Measurements from ENCODE around the gene ZEB1. TPM values are rescaled to one million over a fixed set of nuclear protein-coding genes. Genes with fewer than 3 reads are reported as not detected.
A peak's percentile ranks its signal among the peaks of the same experiment; 100 is the strongest.

The ZEB1 gene
- total RNA-seq, 6 experiments from 2014 or later = 46.2 to 59.5 (median 53.2) TPM

DNA sequence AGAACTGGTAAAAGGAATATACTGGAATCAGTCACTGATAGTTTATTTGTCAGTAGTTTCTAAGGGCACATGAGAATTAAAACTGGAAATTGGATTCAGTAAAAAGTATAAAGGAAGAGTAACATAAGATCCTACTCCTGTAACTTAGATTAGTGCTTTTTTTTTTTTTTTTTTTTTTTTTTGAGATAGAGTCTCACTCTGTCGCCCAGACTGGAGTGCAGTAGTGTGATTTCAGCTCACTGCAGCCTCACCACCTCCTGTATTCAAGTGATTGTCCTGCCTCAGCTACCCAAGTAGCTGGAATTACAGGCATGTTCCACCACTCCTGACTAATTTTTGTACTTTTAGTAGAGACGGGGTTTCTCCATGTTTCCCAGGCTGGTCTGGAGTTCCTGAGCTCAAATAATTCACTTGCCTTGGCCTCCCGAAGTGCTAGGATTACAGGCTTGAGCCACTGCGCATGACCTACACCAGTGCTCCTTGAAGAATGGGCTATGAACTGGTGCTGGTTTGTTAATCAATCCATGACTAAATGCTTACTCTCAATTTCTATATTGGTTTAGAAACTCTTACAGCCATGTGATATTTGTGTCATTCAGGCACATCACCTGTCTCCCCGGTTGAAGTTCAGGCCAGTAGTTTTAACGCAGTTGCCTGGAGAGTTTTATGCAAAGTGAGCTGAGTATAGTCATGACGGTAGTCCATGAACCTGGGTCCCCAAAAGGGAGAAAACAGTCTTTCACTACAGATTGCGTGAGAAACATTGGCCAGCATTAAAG is 65.0 kb downstream of the ZEB1 start:
- peaks cover 2% of the 10 kb centered on the region for H3K36me3 Mint-ChIP-seq (ENCODE audit: low read depth)

DNA sequence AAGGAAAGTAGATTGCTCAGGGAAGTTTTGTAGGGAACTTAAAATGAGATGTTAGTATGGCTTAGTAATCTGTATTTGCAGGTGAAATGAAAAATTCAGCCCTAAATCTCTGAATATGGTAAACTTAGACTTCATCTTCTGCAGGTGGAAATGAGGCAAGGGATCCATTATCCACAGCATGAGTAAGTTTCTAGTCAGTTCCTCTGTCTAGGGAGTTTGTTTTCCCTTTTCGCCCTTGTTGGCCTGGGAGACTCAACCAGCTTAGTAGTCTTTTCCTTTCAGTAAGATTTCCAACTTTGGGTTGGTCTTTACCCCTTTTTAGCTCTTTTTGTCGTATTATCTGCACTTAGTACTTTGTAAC is 65.6 kb downstream of the ZEB1 start:
- peaks cover 7% of the 10 kb centered on the region for H3K36me3 Mint-ChIP-seq (ENCODE audit: low read depth)
- no peak overlapping the region for H3K4me3 Mint-ChIP-seq
- no peaks in the 10 kb centered on the region for H3K9me3 Mint-ChIP-seq
- no peak for DNase-seq
- H3K4me1 Mint-ChIP-seq (ENCODE audit: low read depth) = peaks cover 39% of the 10 kb centered on the region
- TF ChIP-seq, protein P1, sequence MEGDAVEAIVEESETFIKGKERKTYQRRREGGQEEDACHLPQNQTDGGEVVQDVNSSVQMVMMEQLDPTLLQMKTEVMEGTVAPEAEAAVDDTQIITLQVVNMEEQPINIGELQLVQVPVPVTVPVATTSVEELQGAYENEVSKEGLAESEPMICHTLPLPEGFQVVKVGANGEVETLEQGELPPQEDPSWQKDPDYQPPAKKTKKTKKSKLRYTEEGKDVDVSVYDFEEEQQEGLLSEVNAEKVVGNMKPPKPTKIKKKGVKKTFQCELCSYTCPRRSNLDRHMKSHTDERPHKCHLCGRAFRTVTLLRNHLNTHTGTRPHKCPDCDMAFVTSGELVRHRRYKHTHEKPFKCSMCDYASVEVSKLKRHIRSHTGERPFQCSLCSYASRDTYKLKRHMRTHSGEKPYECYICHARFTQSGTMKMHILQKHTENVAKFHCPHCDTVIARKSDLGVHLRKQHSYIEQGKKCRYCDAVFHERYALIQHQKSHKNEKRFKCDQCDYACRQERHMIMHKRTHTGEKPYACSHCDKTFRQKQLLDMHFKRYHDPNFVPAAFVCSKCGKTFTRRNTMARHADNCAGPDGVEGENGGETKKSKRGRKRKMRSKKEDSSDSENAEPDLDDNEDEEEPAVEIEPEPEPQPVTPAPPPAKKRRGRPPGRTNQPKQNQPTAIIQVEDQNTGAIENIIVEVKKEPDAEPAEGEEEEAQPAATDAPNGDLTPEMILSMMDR (IDR thresholded peaks at IDR 0.05) = no peak
- no peaks in the 10 kb centered on the region for H3K27me3 Mint-ChIP-seq (ENCODE audit: insufficient read depth)
- H3K27ac Mint-ChIP-seq = peak overlapping the region; percentile 82

More for the DNA sequence above, 65.0 kb downstream of the ZEB1 start:
- Mint-ChIP-seq H3K27ac (peak overlapping the region; percentile 47), H3K9me3 (no peaks in the 10 kb centered on the region), H3K4me1 (ENCODE audit: low read depth) (peaks cover 41% of the 10 kb centered on the region), H3K4me3 (no peak overlapping the region), H3K27me3 (ENCODE audit: insufficient read depth) (no peaks in the 10 kb centered on the region)
- TF ChIP-seq, protein P1 (IDR thresholded peaks at IDR 0.05) = no peak
- DNase-seq = no peak

GRCh38 chr10:31390804-31391203 is 71.8 kb downstream of the ZEB1 start:
- no peak overlapping the region for H3K27ac Mint-ChIP-seq
- TF ChIP-seq, protein P1 (IDR thresholded peaks at IDR 0.05) = no peak
- DNase-seq = no peak
- no peaks in the 10 kb centered on the region; the same call in 1 of the 2 replicates for H3K27me3 Mint-ChIP-seq (ENCODE audit: insufficient read depth)
- H3K36me3 Mint-ChIP-seq (ENCODE audit: low read depth) = peaks cover 13% of the 10 kb centered on the region
- no peak overlapping the region for H3K4me3 Mint-ChIP-seq
- peaks cover 14% of the 10 kb centered on the region for H3K4me1 Mint-ChIP-seq (ENCODE audit: low read depth)
- H3K9me3 Mint-ChIP-seq = no peaks in the 10 kb centered on the region

DNA sequence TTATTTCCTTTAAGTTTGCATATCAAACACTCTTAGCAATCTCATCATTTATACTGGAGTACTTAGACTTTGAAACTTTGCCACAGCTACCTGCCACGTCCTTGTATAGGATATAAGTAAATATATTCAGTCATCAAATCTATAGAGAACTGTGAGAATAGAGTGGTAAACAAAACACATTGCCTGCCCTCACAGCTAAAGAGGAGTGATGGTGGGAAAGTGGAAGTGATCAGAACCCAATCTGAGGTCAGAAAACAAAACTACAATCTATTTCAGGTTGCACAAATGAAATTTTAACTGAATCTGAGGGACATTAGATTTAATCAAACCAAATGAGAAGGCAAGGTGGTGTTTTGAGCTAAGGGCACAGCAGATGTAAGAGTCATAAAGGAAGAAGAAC is 74.8 kb downstream of the ZEB1 start:
- TF ChIP-seq, protein P1 (IDR thresholded peaks at IDR 0.05) = no peak
- no peak overlapping the region for H3K27ac Mint-ChIP-seq
- H3K36me3 Mint-ChIP-seq (ENCODE audit: low read depth) = peaks cover 13% of the 10 kb centered on the region
- H3K27me3 Mint-ChIP-seq (ENCODE audit: insufficient read depth) = no peaks in the 10 kb centered on the region; the same call in 1 of the 2 replicates
- H3K4me3 Mint-ChIP-seq = no peak overlapping the region
- DNase-seq = no peak
- H3K9me3 Mint-ChIP-seq = no peaks in the 10 kb centered on the region
- peaks cover 21% of the 10 kb centered on the region for H3K4me1 Mint-ChIP-seq (ENCODE audit: low read depth)

DNA sequence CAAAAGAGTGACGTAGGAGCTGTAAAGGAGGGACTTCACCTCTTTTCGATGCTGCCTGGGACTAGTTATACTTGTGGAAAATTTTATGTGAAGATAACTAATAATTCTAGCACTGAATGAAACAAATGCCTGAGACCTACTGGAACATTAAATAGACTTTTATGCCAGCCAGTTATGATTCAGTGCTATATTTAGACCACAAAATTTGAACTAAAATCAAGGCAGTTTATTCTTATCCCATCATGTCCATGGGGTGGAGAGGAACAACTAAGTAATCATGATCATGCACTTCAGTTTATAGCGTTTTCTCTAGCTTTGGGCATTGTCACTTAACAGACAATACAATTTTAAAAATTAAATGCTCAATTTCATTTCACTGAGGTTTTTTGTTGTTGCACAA is 76.7 kb downstream of the ZEB1 start:
- Mint-ChIP-seq H3K27me3 (ENCODE audit: insufficient read depth) (no peaks in the 10 kb centered on the region; the same call in 1 of the 2 replicates), H3K27ac (no peak overlapping the region; the same call in 1 of the 2 replicates), H3K4me1 (ENCODE audit: low read depth) (peaks cover 31% of the 10 kb centered on the region), H3K4me3 (no peak overlapping the region), H3K36me3 (ENCODE audit: low read depth) (peaks cover 4% of the 10 kb centered on the region; the same call in 1 of the 2 replicates), H3K9me3 (no peaks in the 10 kb centered on the region)
- TF ChIP-seq, protein P1 (IDR thresholded peaks at IDR 0.05) = no peak
- DNase-seq = no peak
